GM19455 (cell line): Measurements from ENCODE around the gene VSIG10L.

Source experiments
- ATAC-seq: cut with Tn5 transposase; IDR thresholded peaks from one replicate; pipeline ENCODE4 v1.9.1; 2021; ENCODE audit not compliant: unreplicated experiment

Gene VSIG10L

DNA sequence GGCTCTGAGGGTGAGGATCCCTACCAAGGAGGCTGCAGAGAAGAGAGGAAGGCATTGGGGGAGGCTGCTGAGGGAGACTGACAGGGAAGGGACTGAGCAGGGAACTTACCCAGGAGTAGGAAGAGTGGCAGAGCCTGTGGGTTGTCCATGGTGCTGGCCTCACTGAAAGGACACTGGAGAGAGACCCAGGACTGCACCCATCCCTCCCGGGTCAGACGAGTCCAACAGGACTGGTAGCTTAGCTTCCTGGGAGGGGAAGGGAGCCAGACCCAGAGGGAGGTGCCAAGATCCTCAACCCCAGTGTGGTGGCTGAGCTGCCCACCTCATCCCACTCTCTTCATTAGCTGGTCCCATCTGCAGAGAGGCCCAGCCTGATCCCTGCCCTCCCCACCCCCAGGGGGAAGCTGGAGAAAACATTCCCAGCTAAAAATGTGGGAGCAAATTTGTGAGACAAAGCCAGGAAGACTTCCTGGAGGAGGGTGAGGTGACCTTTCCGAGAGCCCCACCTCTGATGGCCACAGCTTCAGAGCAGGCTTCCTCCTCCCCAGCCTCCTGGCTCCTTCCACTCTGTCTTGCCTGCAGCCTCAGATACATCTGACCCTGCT, at the start of gene VSIG10L:
VSIG10L (minus strand) TSS at position 164 of the 605 bp plus-strand sequence; CDS start at position 149, 15 bp downstream.
- no peak for ATAC-seq

DNA sequence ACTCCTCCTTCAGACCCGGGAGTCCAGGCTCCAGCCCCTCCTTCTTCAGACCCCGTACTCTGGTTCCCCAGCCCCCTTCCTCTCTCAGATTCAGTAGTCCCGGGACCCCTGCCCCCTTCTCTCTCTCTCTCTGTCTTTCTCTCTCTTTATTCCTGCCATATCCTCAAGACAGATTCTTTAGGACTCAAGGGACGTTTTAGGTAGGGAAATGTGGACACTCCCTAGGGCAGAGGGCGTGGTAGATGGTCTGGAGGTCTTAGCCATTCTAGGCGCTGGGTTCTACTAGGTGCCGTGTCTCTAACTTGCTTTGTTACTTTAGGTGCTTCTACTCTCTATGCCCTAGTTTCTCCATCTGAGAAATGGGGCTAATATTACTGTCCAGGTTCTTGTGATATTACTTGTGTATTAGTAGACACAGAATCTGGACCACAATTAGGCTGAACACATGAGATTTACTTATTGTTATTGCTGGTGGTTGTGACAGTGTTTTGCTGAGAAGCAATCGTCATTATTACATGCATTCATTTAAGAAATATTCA, 49.2 kb upstream of the VSIG10L start:
- ATAC-seq, result no peak

DNA sequence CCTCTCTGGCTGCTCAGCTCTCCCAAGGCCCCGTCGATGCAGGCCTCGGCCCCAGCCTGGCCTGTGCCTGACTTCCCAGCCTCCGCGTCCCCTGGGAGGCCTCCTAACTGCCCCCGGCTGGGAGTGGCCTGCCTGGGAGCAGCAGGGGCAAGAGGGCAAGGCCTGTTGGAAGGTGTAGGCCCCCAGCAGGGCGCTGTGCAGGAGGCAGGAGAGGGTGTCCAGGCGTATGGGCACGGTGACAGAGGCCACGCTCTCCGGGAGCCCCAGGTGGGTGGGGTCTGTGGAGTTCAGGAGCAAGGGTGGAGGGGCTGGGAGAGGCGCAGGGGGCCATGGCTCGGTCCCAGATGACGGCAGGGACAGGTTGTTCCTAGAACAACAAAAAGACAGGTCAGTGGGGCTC, 47.2 kb upstream of the VSIG10L start:
- no peak for ATAC-seq

GRCh38 chr19:51387924-51388389, 46.0 kb upstream of the VSIG10L start, which contains the start of gene LIM2:
Gene LIM2, minus strand, starts transcription at chr19:51387974. Its CDS starts 531 bp downstream, at chr19:51387443.
- no peak for ATAC-seq

DNA sequence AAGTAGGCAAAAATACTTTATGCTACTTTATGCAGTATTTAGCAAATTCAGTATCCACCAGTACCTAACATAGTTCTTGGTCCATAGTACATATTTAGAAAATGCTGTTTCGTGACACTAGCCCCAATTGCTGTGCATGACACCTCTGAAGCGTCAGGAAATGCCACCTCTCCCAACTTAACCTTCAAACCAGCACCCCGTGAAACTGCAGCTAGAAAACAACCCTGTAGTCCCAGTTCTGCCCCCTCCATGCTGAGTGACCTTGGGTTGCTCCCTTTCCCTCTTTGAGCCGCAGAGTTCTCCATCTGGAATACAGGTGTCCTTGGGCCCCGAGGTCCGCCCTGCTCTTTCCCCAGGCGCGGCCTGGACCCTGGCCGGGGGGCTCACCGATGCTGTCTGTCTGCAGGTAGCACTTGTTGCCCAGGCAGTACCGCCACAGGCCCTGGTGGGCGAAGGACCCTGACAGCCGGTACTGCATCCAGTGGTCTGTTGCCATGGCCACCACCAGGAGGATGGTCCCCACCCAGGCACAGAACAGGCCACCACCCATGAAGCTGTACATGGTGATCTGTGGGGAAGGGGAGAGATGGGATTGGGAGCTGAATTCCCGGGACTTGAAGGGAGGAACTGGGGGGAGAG, 45.1 kb upstream of the VSIG10L start:
- ATAC-seq, result no peak

GRCh38 chr19:51382004-51382403, 40.1 kb upstream of the VSIG10L start:
- ATAC-seq, result no peak

DNA sequence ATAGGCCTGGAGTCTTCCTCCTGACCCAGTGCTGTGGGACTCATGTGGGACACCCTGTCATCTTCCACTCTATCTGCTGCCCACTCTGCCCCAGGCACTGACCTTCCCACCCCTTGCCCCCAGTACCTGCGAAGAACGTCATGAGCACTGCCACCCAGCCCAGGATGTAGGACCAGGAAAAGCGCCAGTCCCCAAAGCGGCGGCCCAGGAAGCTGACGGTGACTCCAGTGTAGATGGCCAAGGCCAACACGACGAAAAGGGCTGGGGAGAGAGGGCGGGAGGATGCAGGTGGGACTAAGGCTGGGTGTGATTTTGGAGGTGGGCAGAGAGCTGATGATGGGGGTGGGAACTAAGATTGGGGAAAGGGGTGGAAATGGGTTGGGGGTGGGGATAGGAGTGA, 38.4 kb upstream of the VSIG10L start:
- ATAC-seq, result no peak

DNA sequence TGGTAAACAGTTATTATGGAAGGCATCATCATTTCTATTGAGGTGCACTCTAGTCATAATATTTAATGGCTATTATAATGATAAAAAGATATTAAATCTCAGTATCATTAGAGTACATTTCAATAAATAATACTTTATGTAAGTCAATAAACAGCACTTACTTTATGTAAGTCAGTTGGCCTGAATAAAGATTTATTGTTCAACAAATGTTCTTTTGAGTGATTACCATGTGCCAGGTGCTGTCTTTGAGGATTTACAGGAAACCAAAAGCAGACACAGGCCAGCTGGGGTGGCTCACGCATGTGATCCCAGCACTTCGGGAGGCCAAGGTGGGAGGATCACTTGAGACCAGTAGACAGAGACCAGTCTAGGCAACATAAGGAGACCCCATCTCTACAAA, 35.5 kb upstream of the VSIG10L start:
- ATAC-seq, result no peak

DNA sequence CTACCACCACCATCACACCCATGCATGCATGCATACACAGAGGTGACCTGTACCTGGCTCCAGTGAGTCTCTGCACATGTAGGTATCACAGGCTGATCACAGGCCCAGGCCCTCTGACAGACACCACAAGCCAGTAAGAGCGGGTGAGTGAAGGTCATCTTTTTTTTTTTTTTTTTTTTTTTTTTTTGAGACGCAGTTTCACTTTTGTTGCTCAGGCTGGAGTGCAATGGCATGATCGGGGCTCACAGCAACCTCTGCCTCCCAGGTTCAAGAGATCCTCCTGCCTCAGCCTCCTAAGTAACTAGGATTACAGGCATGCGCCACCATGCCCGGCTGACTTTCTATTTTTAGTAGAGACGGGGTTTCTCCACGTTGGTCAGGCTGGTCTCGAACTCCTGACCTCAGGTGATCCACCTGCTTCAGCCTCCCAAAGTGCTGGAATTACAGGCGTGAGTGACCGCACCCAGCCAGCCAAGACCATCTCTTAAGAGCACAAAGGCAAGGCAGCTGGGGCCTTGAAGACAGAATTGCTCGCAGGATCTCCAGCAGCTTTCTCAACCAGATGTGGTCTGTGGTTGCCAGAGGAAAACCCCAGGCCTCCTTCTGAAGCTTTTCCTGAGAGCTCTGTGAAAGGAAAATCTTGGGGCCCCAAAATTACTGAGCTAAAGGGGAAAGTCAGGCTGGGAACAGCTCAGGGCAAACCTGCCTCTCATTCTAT, 33.7 kb upstream of the VSIG10L start:
- ATAC-seq, result no peak

GRCh38 chr19:51372649-51373504, 30.9 kb upstream of the VSIG10L start, which contains the start of gene NKG7:
Gene NKG7, minus strand, starts transcription at chr19:51372654. Its CDS starts 119 bp downstream, at chr19:51372535.
- no peak for ATAC-seq

DNA sequence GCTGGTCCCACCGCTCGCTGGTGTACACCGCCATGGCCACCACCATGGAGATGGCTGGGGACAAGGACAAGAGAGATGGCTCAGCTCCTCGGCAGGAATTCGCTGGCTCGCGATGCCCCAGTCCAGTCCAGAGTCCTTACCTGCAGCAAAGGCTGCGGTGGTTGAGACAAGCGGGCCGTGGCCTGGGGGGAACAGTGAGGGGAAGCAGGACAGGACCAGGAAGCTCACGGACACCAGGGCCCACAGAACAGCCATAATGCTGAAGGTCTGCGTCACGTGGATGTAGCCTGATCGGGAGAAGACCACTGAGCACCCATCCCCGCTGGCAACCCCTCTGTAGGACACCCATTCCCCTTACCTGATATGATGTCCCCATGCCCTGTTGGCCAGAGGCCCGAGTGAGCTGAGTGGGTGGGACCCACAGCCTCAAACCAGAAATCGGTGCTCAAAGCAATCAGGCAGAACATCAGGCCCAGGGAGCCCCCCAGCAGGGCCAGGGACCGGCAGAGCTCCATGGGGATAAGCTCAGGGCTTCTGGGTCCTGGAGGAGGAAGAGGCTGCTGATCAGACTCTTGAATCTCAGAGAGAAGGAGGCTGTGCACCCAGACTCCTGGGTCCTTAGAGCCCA, 30.2 kb upstream of the VSIG10L start:
- ATAC-seq, result no peak

GRCh38 chr19:51371186-51371690, 29.3 kb upstream of the VSIG10L start:
- ATAC-seq, result no peak

GRCh38 chr19:51370230-51370629, 28.3 kb upstream of the VSIG10L start:
- ATAC-seq, result no peak

DNA sequence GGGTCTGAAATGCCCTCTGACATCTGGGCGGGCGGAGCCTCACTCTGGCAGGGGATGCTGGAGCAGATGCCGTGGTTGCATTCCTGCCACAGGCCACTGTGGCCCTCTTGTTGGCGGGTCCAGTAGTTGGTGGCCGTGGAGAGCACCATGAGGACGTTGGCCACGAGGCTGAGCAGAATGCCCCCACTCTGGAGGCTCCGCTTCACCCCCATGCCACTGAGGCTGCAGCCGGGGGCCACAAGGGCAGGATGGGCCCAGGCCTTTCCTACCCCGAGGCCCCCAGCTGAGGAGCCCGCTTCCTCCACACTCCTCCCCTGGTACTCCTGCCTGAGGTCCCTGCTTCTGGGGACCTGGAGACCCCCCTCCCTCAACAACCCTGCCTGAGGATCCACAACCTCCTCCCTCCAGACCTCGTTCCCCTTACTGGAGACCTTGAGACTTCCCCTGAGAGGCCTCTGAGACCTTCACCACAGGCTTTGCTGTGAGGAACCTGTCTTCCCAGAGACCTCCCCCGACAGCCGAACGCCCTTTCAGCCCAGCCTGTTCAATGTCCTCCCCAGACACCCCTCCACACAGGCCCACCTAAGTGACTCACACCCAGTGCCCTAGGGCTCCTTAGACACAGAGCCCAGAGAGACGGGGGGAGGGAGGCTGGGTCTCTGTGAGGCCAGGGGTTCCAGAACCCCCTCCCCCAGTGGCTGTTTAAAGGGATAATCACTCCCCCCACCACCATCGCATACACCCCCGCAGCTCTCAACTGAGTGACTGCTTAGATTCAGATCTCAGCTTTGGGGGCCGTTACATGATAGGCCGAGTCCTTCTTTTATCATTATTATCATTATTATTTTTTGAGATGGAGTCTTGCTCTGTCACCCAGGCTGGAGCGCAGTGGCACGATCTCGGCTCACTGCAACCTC, 26.7 kb upstream of the VSIG10L start, which contains the start of gene CLDND2:
CLDND2 (minus strand) TSS at position 638 of the 917 bp plus-strand sequence; CDS start at position 212, 426 bp downstream.
- no peak for ATAC-seq

DNA sequence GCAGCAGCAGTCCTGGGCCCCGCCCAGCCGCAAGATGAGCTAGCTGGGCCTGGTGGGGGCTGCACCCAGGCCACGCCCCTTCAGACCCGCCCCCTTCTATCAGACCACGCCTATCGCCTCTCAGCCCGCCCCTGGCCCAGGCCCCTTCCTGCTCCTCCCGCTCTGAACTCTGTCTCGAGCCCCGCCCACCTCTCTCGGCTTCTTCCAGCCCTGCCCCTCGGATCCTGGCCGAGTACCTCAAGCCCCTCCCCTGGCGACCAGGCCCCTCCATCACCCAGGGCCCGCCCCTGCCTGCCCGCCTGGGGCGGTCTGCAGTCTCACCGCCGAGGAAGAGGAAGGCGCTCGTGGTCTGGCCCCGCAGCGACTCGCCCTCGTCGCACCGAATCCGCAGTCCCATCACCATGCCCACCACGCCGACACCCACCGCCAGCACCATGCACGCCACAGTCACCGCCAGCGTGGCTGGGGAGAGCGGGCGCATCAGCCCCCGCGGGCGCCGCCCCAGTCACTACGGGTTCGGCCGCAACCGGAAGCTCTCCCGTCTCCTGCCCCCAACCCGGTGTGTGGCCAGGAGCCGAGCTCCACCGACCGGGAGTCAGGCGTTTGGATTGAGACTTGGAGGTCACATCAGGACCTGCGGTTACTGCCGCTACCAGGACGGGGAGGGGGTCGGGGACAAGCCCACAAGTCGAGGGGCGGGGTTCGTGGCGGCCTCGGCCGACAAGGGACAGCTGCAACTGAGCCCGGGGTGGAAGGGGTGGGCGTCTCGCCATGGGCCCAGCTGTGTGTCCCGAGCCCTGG, 25.8 kb upstream of the VSIG10L start:
- ATAC-seq, result peak; percentile 73

- ATAC-seq, result no peak
Measured at GRCh38 chr19:51367255-51367564, 25.3 kb upstream of the VSIG10L start.

- ATAC-seq, result no peak
Measured at GRCh38 chr19:51366389-51367254, 24.7 kb upstream of the VSIG10L start.
